ENCODE results near the gene PCDHGA9. TPM values are rescaled to one million over a fixed set of nuclear protein-coding genes. Genes with fewer than 3 reads are reported as not detected.

PCDHGA9 gene
- total and polyA plus RNA-seq, 3 donors from 2014 or later = 1.1 to 13.1 (median 13.0) TPM

DNA sequence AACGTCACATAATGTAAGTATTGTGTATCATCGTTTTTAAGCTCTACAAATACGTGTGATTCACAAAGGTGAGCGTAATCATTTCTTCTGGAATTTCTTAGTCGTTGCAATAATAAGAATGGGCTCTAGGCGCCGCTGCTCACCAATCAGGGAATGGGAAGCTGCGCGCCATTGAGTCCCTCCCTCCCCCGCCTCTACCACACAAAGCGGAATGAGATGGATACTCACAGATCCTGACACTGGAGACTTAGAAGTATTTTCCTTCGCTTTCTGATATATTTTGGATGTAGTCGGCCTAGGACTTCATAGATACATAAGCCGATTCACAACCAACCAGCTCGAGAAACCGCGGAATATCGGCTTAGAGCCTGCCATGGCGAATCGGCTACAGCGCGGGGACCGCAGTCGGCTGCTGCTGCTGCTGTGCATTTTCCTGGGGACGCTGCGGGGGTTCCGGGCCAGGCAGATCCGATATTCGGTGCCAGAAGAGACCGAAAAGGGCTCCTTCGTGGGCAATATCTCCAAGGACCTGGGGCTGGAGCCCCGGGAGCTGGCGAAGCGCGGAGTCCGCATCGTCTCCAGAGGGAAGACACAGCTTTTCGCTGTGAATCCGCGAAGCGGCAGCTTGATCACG is 18.4 kb downstream of the PCDHGA9 start, which contains the start of gene PCDHGA11:
TSS of gene PCDHGA11 (plus strand) at position 197 of the 634 bp plus-strand sequence. CDS start at position 374, 177 bp downstream.
- TF ChIP-seq, protein P1, sequence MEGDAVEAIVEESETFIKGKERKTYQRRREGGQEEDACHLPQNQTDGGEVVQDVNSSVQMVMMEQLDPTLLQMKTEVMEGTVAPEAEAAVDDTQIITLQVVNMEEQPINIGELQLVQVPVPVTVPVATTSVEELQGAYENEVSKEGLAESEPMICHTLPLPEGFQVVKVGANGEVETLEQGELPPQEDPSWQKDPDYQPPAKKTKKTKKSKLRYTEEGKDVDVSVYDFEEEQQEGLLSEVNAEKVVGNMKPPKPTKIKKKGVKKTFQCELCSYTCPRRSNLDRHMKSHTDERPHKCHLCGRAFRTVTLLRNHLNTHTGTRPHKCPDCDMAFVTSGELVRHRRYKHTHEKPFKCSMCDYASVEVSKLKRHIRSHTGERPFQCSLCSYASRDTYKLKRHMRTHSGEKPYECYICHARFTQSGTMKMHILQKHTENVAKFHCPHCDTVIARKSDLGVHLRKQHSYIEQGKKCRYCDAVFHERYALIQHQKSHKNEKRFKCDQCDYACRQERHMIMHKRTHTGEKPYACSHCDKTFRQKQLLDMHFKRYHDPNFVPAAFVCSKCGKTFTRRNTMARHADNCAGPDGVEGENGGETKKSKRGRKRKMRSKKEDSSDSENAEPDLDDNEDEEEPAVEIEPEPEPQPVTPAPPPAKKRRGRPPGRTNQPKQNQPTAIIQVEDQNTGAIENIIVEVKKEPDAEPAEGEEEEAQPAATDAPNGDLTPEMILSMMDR (IDR thresholded peaks at IDR 0.05) = peak; percentile 17 to 51 (median 23)
- no peak for TF ChIP-seq POLR2A (IDR thresholded peaks at IDR 0.05)
- Histone ChIP-seq H3K4me1 (peaks cover 3% of the 10 kb centered on the region), H3K27ac (no peak within 1 kb of the TSS), H3K4me3 (peak within 1 kb of the TSS; percentile 26 to 27), H3K27me3 (no peaks in the 10 kb centered on the region), H3K9me3 (no peaks in the 10 kb centered on the region), H3K36me3 (ENCODE audit: low read depth, missing control alignments) (no peaks in the 10 kb centered on the region)
- peak; percentile 73 for DNase-seq
- 17 to 20% methylated on average over 37 to 42 of the region's 42 CpGs for WGBS, 2 donors
- intact Hi-C loops (cut with DNase I; ENCODE audit: low total_unique reads) = loop anchor here (10.0 kb wide), 1 partner anchor 104 kb away; no protein-coding TSS in a partner anchor

DNA sequence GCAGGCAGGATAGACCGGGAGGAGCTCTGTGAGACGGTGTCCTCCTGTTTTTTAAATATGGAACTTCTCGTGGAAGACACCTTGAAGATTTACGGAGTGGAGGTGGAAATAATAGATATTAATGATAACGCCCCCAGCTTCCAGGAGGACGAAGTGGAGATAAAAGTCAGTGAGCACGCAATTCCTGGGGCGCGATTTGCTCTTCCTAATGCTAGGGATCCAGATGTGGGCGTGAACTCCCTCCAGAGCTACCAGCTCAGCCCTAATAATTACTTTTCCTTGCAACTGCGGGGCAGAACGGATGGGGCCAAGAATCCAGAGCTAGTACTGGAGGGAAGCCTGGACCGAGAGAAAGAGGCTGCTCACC is 18.9 kb downstream of the PCDHGA9 start:
- no peaks in the 10 kb centered on the region for H3K27me3 ChIP-seq
- no peaks in the 10 kb centered on the region for H3K9me3 ChIP-seq
- intact Hi-C loops (cut with DNase I; ENCODE audit: low total_unique reads) = loop anchor here (10.0 kb wide), 1 partner anchor 103 kb away; no protein-coding TSS in a partner anchor
- 15 to 17% methylated on average over 13 of the region's 13 CpGs for WGBS, 2 donors
- no peak overlapping the region for H3K27ac ChIP-seq
- TF ChIP-seq POLR2A (IDR thresholded peaks at IDR 0.05) = no peak
- TF ChIP-seq, protein P1 (IDR thresholded peaks at IDR 0.05) = no peak
- no peaks in the 10 kb centered on the region for H3K36me3 ChIP-seq (ENCODE audit: low read depth, missing control alignments)
- H3K4me1 ChIP-seq = peaks cover 3% of the 10 kb centered on the region
- DNase-seq = no peak
- H3K4me3 ChIP-seq = peak overlapping the region; percentile 26 to 27

DNA sequence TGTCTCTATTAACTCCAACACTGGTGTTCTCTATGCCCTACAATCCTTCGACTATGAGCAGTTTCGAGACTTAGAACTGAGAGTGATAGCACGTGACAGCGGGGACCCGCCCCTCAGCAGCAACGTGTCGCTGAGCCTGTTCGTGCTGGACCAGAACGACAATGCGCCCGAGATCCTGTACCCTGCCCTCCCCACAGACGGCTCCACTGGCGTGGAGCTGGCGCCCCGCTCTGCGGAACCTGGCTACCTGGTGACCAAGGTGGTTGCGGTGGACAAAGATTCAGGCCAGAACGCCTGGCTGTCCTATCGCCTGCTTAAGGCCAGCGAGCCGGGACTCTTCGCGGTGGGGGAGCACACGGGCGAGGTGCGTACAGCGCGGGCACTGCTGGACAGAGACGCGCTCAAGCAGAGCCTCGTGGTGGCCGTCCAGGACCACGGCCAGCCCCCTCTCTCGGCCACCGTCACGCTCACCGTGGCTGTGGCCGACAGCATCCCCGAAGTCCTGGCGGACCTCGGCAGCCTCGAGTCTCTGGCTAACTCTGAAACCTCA is 20.2 kb downstream of the PCDHGA9 start:
- Histone ChIP-seq H3K27me3 (no peaks in the 10 kb centered on the region), H3K4me3 (no peak overlapping the region), H3K9me3 (no peaks in the 10 kb centered on the region), H3K4me1 (peaks cover 3% of the 10 kb centered on the region), H3K27ac (no peak overlapping the region), H3K36me3 (ENCODE audit: low read depth, missing control alignments) (no peaks in the 10 kb centered on the region)
- 22 to 25% methylated on average over 10 to 34 of the region's 42 CpGs for WGBS, 2 donors
- intact Hi-C loops (cut with DNase I; ENCODE audit: low total_unique reads) = loop anchor here (10.0 kb wide), 1 partner anchor 102 kb away; no protein-coding TSS in a partner anchor
- DNase-seq = no peak
- TF ChIP-seq POLR2A (IDR thresholded peaks at IDR 0.05) = no peak
- TF ChIP-seq, protein P1 (IDR thresholded peaks at IDR 0.05) = no peak

DNA sequence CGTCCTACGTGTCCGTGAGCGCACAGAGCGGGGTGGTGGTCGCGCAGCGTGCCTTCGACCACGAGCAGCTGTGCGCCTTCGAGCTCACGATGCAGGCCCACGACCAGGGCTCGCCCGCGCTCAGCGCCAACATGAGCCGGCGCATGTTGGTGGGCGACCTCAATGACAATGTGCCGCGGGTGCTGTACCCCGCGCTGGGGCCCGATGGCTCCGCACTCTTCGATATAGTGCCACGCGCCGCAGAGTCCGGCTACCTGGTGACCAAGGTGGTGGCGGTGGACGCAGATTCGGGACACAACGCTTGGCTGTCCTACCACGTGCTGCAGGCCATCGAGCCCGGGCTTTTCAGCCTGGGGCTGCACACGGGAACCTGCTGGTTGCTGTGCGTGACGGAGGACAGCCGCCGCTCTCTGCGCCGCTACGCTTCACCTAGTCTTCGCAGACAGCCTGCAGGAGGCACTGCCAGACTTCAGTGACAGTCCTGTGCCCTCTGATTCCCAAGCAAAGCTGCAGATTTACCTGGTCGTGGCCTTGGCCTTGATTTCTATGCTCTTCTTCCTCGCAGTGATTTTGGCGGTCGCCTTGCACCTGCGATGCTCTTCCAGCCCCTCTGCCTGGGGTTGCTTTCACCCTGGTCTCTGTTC is 25.3 kb downstream of the PCDHGA9 start:
- WGBS, 2 donors = 25 to 40% methylated on average over 8 to 42 of the region's 53 CpGs

More for the DNA sequence above, 25.3 kb downstream of the PCDHGA9 start:
- no peak overlapping the region for H3K27ac ChIP-seq
- intact Hi-C loops (cut with DNase I; ENCODE audit: low total_unique reads) = loop anchor here (10.0 kb wide), 1 partner anchor 97 kb away; no protein-coding TSS in a partner anchor
- H3K4me1 ChIP-seq = no peaks in the 10 kb centered on the region
- no peak for DNase-seq
- no peaks in the 10 kb centered on the region for H3K36me3 ChIP-seq (ENCODE audit: low read depth, missing control alignments)
- no peak overlapping the region for H3K4me3 ChIP-seq
- TF ChIP-seq, protein P1 (IDR thresholded peaks at IDR 0.05) = no peak
- TF ChIP-seq POLR2A (IDR thresholded peaks at IDR 0.05) = no peak
- H3K9me3 ChIP-seq = no peaks in the 10 kb centered on the region
- H3K27me3 ChIP-seq = no peaks in the 10 kb centered on the region

Data from testis (tissue), 3 donors.